Colon (tissue), 2 donors: ENCODE results near the gene BOLL.
"Not testable (repeated sequence)": the region's sequence is repeated elsewhere in the genome, so short reads cannot be mapped to it uniquely, and the experiment has no call there.

Experiments
- FAIRE-seq: peaks from 2 replicates; lab custom pipeline; 2012; peaks lifted over from hg19 to GRCh38; lab: Jason Lieb, UNC
- donor health status: control.
- donor health status: control.

Gene BOLL

GRCh38 chr2:197706839-197707207 lies 78.3 kb downstream of the BOLL start:
- no peak for FAIRE-seq

DNA sequence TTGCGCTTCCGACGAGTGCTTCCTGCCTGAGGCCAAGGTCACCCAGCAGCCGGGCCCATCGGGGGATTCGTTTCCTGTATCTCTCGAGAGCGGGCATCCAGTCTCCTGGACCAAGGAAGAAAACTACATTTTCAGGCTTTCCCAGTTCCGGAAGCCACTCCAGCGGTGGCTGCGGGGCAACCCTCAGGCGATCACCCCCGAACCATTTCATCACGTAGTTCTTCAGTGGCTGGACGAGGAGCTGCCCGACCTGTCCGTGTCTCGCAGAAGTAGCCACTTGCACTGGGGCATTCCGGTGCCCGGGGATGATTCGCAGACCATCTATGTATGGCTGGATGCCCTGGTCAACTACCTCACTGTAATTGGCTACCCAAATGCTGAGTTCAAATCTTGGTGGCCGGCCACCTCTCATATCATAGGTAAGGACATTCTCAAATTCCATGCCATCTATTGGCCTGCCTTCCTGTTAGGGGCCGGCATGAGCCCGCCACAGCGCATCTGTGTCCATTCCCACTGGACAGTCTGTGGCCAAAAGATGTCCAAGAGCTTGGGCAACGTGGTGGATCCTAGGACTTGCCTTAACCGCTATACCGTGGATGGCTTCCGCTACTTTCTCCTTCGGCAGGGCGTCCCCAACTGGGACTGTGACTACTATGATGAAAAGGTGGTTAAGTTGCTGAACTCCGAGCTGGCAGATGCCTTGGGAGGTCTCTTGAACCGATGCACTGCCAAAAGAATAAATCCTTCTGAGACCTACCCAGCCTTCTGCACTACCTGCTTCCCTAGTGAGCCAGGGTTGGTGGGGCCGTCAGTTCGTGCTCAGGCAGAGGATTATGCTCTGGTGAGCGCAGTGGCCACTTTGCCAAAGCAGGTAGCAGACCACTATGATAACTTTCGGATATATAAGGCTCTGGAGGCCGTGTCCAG lies 78.9 kb downstream of the BOLL start:
- no peak for FAIRE-seq

GRCh38 chr2:197705121-197705911 lies 79.8 kb downstream of the BOLL start, which contains the start of gene MARS2:
TSS of gene MARS2 (plus strand) at chr2:197705369. CDS start at chr2:197705406, 37 bp downstream.
- no peak for FAIRE-seq

- peak; percentile 5 for FAIRE-seq
Observed at GRCh38 chr2:197704434-197705120, 80.5 kb downstream of the BOLL start.

- FAIRE-seq: no peak
Observed at GRCh38 chr2:197700960-197701359, 84.2 kb downstream of the BOLL start.

- not testable (repeated sequence) for FAIRE-seq
Observed at GRCh38 chr2:197699724-197700123, 85.4 kb downstream of the BOLL start.

- not testable (repeated sequence) for FAIRE-seq
Observed at GRCh38 chr2:197696571-197696970, 88.5 kb downstream of the BOLL start.

DNA sequence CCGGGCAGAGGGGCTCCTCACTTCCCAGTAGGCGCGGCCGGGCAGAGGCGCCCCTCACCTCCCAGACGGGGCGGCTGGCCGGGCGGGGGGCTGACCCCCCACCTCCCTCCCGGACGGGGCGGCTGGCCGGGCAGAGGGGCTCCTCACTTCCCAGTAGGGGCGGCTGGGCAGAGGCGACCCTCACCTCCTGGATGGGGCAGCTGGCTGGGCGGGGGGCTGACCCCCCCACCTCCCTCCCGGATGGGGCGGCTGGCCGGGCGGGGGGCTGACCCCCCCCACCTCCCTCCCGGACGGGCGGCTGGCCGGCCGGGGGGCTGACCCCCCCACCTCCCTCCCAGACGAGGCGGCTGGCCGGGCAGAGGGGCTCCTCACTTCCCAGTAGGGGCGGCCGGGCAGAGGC lies 89.1 kb downstream of the BOLL start:
- FAIRE-seq: not testable (repeated sequence)

- FAIRE-seq: not testable (repeated sequence)
Observed at GRCh38 chr2:197695206-197695605, 89.9 kb downstream of the BOLL start.

DNA sequence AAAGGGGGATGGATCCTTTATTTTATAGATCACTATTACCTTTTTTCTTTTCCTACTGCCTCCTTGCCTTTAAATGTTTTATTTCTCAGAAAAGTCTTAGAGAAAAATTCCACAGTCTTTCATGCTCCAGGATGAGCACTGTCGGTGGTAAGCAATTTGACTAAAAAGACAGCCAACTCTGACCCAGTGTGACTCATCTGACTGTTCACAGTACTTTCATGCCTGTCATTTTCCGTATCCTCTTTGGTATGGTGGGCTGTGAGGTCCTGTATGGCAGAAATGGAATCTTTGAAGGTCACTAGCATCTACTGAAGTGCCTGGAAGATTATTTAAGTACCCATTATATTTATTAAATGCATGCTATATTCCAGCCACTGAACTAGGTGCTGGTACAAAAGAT lies 107.6 kb downstream of the BOLL start:
- FAIRE-seq: no peak

GRCh38 chr2:197677056-197677455 lies 108.1 kb downstream of the BOLL start:
- no peak for FAIRE-seq
